ENCODE results near the gene CCDC88C.

Gene CCDC88C

GRCh38 chr14:91303091-91303923 is 114.3 kb downstream of the CCDC88C start:
- DNase-seq, result no peak

- DNase-seq, result no peak
These were observed 115.2 kb downstream of the CCDC88C start for GRCh38 chr14:91302391-91302790.

- no peak for DNase-seq
These were observed 116.7 kb downstream of the CCDC88C start for GRCh38 chr14:91300957-91301356.

- DNase-seq, result no peak
These were observed 117.2 kb downstream of the CCDC88C start for GRCh38 chr14:91300283-91300895.

- DNase-seq, result no peak
These were observed 118.2 kb downstream of the CCDC88C start for GRCh38 chr14:91299121-91300115.

GRCh38 chr14:91298576-91298975 is 119.0 kb downstream of the CCDC88C start:
- DNase-seq, result no peak

- no peak for DNase-seq
These were observed 120.4 kb downstream of the CCDC88C start for GRCh38 chr14:91297081-91297711.

- no peak for DNase-seq
These were observed 121.5 kb downstream of the CCDC88C start for GRCh38 chr14:91295851-91296796.

- DNase-seq, result no peak
These were observed 122.3 kb downstream of the CCDC88C start for GRCh38 chr14:91295276-91295845.

GRCh38 chr14:91294153-91294552 is 123.5 kb downstream of the CCDC88C start:
- DNase-seq, result no peak

- no peak for DNase-seq
These were observed 124.3 kb downstream of the CCDC88C start for GRCh38 chr14:91293281-91293680.

- DNase-seq, result no peak
These were observed 125.1 kb downstream of the CCDC88C start for GRCh38 chr14:91292491-91292890.

- no peak for DNase-seq
These were observed 125.7 kb downstream of the CCDC88C start for GRCh38 chr14:91291786-91292405.

GRCh38 chr14:91290986-91291385 is 126.6 kb downstream of the CCDC88C start:
- no peak for DNase-seq

- DNase-seq, result no peak
These were observed 128.2 kb downstream of the CCDC88C start for GRCh38 chr14:91289464-91289863.

- no peak for DNase-seq
These were observed 128.7 kb downstream of the CCDC88C start for GRCh38 chr14:91288876-91289275.

GRCh38 chr14:91286530-91286937 is 131.1 kb downstream of the CCDC88C start:
- peak; percentile 70 for DNase-seq

- DNase-seq, result no peak
These were observed 132.7 kb downstream of the CCDC88C start for GRCh38 chr14:91284791-91285548.

GRCh38 chr14:91284146-91284790 is 133.4 kb downstream of the CCDC88C start:
- DNase-seq, result no peak
